ENCODE data around the gene SRSF2. TPM values are rescaled to one million over a fixed set of nuclear protein-coding genes. Genes with fewer than 3 reads are reported as not detected.
"Not testable (repeated sequence)": the region's sequence is repeated elsewhere in the genome, so short reads cannot be mapped to it uniquely, and the experiment has no call there.

SRSF2 gene
- total RNA-seq, 1 donor from 2014 or later: 478 TPM

DNA sequence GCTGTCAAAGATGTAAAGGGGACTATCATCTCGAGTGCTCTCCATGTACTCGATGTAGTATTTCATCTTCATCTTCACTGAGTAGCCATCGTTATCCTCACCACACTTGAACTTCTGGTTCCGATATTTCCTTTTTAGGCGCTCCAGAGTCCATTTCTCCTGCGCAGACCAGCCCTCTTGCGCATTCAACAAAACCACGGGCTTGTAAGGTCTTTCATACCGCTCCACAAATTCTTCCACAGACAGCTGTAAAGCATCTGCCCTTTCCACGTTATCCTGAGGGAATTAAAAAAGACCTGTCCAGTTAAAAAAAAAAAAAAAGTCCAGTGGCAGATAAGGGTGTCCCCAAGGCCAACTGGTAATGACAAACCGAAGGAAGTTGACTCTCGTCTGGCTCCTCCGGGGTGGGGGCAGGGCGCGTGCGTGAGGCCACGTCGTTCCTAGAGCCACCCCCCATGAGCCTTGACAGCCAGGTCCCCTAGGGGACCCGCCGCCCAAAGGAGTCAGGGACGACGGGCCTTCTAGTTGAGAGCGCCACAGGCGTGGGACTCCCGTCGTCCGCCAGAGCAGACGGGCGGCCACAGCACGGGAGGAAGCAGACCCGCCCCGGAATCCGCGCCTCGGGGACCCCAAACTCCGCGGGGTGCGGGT lies 11.4 kb downstream of the SRSF2 start:
- peak overlapping the region; percentile 92 for H3K27ac Mint-ChIP-seq
- H3K4me1 Mint-ChIP-seq (ENCODE audit: low read depth): peaks cover 26% of the 10 kb centered on the region
- H3K36me3 Mint-ChIP-seq (ENCODE audit: low read depth): peaks cover 78% of the 10 kb centered on the region
- H3K27me3 Mint-ChIP-seq (ENCODE audit: low read depth): no peaks in the 10 kb centered on the region
- intact Hi-C loops (cut with micrococcal nuclease): loop anchor here (1.0 to 5.0 kb wide), 5 partner anchors 10 to 948 kb away; partner anchors contain the start of genes MXRA7 and SRSF2
- no peaks in the 10 kb centered on the region for H3K9me3 Mint-ChIP-seq
- peak overlapping the region; percentile 91 for H3K4me3 Mint-ChIP-seq (ENCODE audit: low read depth)
- DNase-seq (ENCODE audit: low spot score): peak; percentile 65

GRCh38 chr17:76723812-76724211 lies 13.3 kb downstream of the SRSF2 start:
- H3K27ac Mint-ChIP-seq: no peak overlapping the region
- H3K4me3 Mint-ChIP-seq (ENCODE audit: low read depth): no peak overlapping the region
- no peaks in the 10 kb centered on the region for H3K9me3 Mint-ChIP-seq
- peaks cover 21% of the 10 kb centered on the region for H3K4me1 Mint-ChIP-seq (ENCODE audit: low read depth)
- intact Hi-C loops (cut with micrococcal nuclease): no loop called here
- no peak for DNase-seq (ENCODE audit: low spot score)
- H3K27me3 Mint-ChIP-seq (ENCODE audit: low read depth): no peaks in the 10 kb centered on the region
- peaks cover 81% of the 10 kb centered on the region for H3K36me3 Mint-ChIP-seq (ENCODE audit: low read depth)

- Mint-ChIP-seq H3K27ac (peak overlapping the region; percentile 12), H3K4me3 (ENCODE audit: low read depth) (peak overlapping the region; percentile 30), H3K36me3 (ENCODE audit: low read depth) (peaks cover 87% of the 10 kb centered on the region), H3K4me1 (ENCODE audit: low read depth) (peaks cover 21% of the 10 kb centered on the region)
- H3K9me3 Mint-ChIP-seq; H3K27me3 Mint-ChIP-seq (ENCODE audit: low read depth); intact Hi-C loops (cut with micrococcal nuclease); DNase-seq (ENCODE audit: low spot score): not testable (repeated sequence)
Measured at GRCh38 chr17:76722977-76723376, 14.2 kb downstream of the SRSF2 start.

DNA sequence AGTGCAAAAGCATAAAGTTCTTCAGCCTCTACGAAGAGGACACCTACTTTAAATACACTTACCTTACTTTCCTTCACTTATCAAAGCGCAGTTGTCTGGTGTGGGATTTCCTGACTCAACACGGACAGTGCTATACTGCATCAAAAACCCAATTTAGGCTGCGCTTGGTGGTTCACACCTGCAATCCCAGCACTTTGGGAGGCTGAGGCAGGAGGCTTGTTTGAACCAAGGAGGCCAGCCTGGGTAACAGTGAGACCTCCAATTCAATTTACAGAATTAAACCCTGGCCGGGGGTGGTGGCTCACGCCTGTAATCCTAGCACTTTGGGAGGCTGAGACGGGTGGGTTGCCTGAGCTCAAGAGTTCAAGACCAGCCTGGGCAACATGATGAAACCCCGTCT lies 14.9 kb downstream of the SRSF2 start:
- peaks cover 15% of the 10 kb centered on the region for H3K4me1 Mint-ChIP-seq (ENCODE audit: low read depth)
- no peak for DNase-seq (ENCODE audit: low spot score)
- peaks cover 83% of the 10 kb centered on the region for H3K36me3 Mint-ChIP-seq (ENCODE audit: low read depth)
- no peaks in the 10 kb centered on the region for H3K27me3 Mint-ChIP-seq (ENCODE audit: low read depth)
- intact Hi-C loops (cut with micrococcal nuclease): no loop called here
- no peak overlapping the region for H3K27ac Mint-ChIP-seq
- no peaks in the 10 kb centered on the region for H3K9me3 Mint-ChIP-seq
- no peak overlapping the region for H3K4me3 Mint-ChIP-seq (ENCODE audit: low read depth)

DNA sequence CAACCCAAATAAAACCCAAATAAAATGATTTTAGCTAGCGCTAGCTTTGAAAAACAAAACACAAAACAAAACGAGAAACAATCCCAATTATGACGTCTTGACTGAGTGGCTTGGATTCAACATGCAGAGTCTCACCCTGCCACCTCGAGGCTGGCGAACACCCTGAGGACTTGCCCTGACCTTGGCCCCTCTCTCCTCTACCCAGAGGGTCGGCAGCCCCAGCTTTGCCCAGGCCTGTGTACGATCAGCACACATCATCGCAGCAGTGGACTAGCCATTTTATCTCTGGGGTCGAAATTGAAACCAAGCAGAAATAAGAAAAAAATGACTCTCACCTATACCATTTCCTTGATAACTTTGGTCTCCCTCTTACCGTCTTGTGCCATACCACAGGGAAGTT lies 15.7 kb downstream of the SRSF2 start:
- Mint-ChIP-seq H3K4me1 (ENCODE audit: low read depth) (peaks cover 15% of the 10 kb centered on the region), H3K27ac (no peak overlapping the region)

GRCh38 chr17:76720941-76721340 lies 16.2 kb downstream of the SRSF2 start:
- no peak overlapping the region for H3K27ac Mint-ChIP-seq
- no peak for DNase-seq (ENCODE audit: low spot score)
- H3K4me1 Mint-ChIP-seq (ENCODE audit: low read depth): peaks cover 20% of the 10 kb centered on the region
- no peak overlapping the region for H3K4me3 Mint-ChIP-seq (ENCODE audit: low read depth)
- intact Hi-C loops (cut with micrococcal nuclease): no loop called here
- H3K9me3 Mint-ChIP-seq: no peaks in the 10 kb centered on the region
- peaks cover 92% of the 10 kb centered on the region for H3K36me3 Mint-ChIP-seq (ENCODE audit: low read depth)
- H3K27me3 Mint-ChIP-seq (ENCODE audit: low read depth): no peaks in the 10 kb centered on the region

More for the DNA sequence above, 15.7 kb downstream of the SRSF2 start:
- DNase-seq (ENCODE audit: low spot score): no peak
- H3K4me3 Mint-ChIP-seq (ENCODE audit: low read depth): no peak overlapping the region
- H3K27me3 Mint-ChIP-seq (ENCODE audit: low read depth): no peaks in the 10 kb centered on the region
- no peaks in the 10 kb centered on the region for H3K9me3 Mint-ChIP-seq
- H3K36me3 Mint-ChIP-seq (ENCODE audit: low read depth): peaks cover 90% of the 10 kb centered on the region
- intact Hi-C loops (cut with micrococcal nuclease): no loop called here

DNA sequence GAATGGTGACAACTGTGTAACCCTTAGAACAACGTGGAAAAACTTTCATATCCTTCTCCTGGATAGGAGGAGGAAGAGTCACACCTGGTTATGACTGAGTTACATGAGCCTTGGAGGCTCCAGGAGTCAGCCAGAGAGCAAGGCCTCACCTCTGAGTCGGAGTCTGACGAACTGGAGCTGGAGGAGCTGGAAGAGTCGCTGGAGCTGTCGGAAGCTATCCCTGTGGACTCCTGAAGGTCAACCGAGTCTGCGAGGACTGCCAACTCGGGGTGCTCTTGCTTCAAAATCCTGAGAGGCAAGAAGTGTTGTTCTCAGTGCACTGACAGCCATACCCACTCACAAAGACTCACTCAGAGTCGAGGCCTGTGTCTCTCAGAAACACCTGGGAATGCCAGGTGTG lies 16.9 kb downstream of the SRSF2 start:
- Mint-ChIP-seq H3K4me1 (ENCODE audit: low read depth) (peaks cover 24% of the 10 kb centered on the region), H3K36me3 (ENCODE audit: low read depth) (peaks cover 92% of the 10 kb centered on the region), H3K27ac (no peak overlapping the region), H3K9me3 (no peaks in the 10 kb centered on the region), H3K4me3 (ENCODE audit: low read depth) (no peak overlapping the region), H3K27me3 (ENCODE audit: low read depth) (no peaks in the 10 kb centered on the region)
- intact Hi-C loops (cut with micrococcal nuclease): no loop called here
- no peak for DNase-seq (ENCODE audit: low spot score)

- intact Hi-C loops (cut with micrococcal nuclease): loop anchor here (10.0 kb wide), 1 partner anchor 164 kb away; no protein-coding TSS in a partner anchor
- Mint-ChIP-seq H3K4me3 (ENCODE audit: low read depth) (no peak overlapping the region), H3K9me3 (no peaks in the 10 kb centered on the region), H3K4me1 (ENCODE audit: low read depth) (peaks cover 30% of the 10 kb centered on the region), H3K27ac (no peak overlapping the region), H3K36me3 (ENCODE audit: low read depth) (peaks cover 91% of the 10 kb centered on the region), H3K27me3 (ENCODE audit: low read depth) (no peaks in the 10 kb centered on the region)
- DNase-seq (ENCODE audit: low spot score): no peak
Measured at GRCh38 chr17:76718516-76718915, 18.6 kb downstream of the SRSF2 start.

DNA sequence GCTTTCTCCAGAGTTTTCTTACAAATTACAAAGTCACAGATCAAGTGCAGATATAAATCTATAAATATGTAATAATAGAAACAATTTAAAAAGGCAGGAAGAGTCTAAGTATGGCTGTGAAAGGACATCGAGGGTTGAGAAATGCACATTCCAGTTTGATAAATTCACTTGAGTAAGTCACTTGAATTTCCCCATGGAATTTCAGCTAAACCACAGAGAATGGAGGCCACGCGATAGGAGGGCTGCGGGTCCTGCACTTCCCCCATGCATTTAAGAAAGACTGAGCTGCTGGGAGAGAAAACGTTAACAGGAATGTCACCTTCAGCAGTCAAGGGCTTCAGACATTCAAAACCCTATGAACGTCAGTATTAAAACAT lies 20.3 kb downstream of the SRSF2 start:
- no peak for DNase-seq (ENCODE audit: low spot score)
- Mint-ChIP-seq H3K4me1 (ENCODE audit: low read depth) (peaks cover 28% of the 10 kb centered on the region), H3K4me3 (ENCODE audit: low read depth) (no peak overlapping the region), H3K27me3 (ENCODE audit: low read depth) (no peaks in the 10 kb centered on the region), H3K36me3 (ENCODE audit: low read depth) (peaks cover 83% of the 10 kb centered on the region), H3K27ac (no peak overlapping the region), H3K9me3 (no peaks in the 10 kb centered on the region)
- intact Hi-C loops (cut with micrococcal nuclease): loop anchor here (10.0 kb wide), 1 partner anchor 162 kb away; no protein-coding TSS in a partner anchor

- Mint-ChIP-seq H3K4me3 (ENCODE audit: low read depth) (peak overlapping the region; percentile 22), H3K4me1 (ENCODE audit: low read depth) (peaks cover 29% of the 10 kb centered on the region)
- intact Hi-C loops (cut with micrococcal nuclease): loop anchor here (10.0 kb wide), 1 partner anchor 161 kb away; no protein-coding TSS in a partner anchor
Measured at GRCh38 chr17:76716146-76716838, 20.8 kb downstream of the SRSF2 start.

GRCh38 chr17:76715496-76715830 lies 21.7 kb downstream of the SRSF2 start:
- Mint-ChIP-seq H3K27me3 (ENCODE audit: low read depth) (no peaks in the 10 kb centered on the region), H3K27ac (peak overlapping the region; percentile 77), H3K4me3 (ENCODE audit: low read depth) (no peak overlapping the region), H3K36me3 (ENCODE audit: low read depth) (peaks cover 69% of the 10 kb centered on the region), H3K4me1 (ENCODE audit: low read depth) (peaks cover 32% of the 10 kb centered on the region), H3K9me3 (no peaks in the 10 kb centered on the region)
- no peak for DNase-seq (ENCODE audit: low spot score)
- intact Hi-C loops (cut with micrococcal nuclease): loop anchor here (1.0 to 10.0 kb wide), 2 partner anchors 11 to 161 kb away; partner anchors contain the start of genes JMJD6 and METTL23

More at GRCh38 chr17:76716146-76716838, 20.8 kb downstream of the SRSF2 start:
- peak overlapping the region; percentile 77 for H3K27ac Mint-ChIP-seq
- peaks cover 78% of the 10 kb centered on the region for H3K36me3 Mint-ChIP-seq (ENCODE audit: low read depth)
- peak; percentile 35 for DNase-seq (ENCODE audit: low spot score)
- no peaks in the 10 kb centered on the region for H3K27me3 Mint-ChIP-seq (ENCODE audit: low read depth)
- no peaks in the 10 kb centered on the region for H3K9me3 Mint-ChIP-seq

GRCh38 chr17:76714822-76715495 lies 22.2 kb downstream of the SRSF2 start:
- intact Hi-C loops (cut with micrococcal nuclease): loop anchor here (1.0 to 10.0 kb wide), 2 partner anchors 11 to 160 kb away; partner anchors contain the start of genes JMJD6 and METTL23
- Mint-ChIP-seq H3K4me3 (ENCODE audit: low read depth) (no peak overlapping the region), H3K27me3 (ENCODE audit: low read depth) (no peaks in the 10 kb centered on the region), H3K27ac (peak overlapping the region; percentile 15), H3K9me3 (no peaks in the 10 kb centered on the region), H3K36me3 (ENCODE audit: low read depth) (peaks cover 64% of the 10 kb centered on the region), H3K4me1 (ENCODE audit: low read depth) (peaks cover 32% of the 10 kb centered on the region)
- DNase-seq (ENCODE audit: low spot score): peak; percentile 53

Measured in activated T-helper 2 cell treated with anti-CD3 and anti-CD28 coated beads, Interferon-gamma antibody, Interleukin-2, Interleukin-4, amounts not matched to agents 10 μg/mL and 5 μg/mL and 100 μg/mL, durations not matched to agents 14 hours and 24 hours and 36 hours (primary cell).